Left renal pelvis (tissue), 4 donors: Measurements from ENCODE around the gene PSMB7. TPM values are rescaled to one million over a fixed set of nuclear protein-coding genes. Genes with fewer than 3 reads are reported as not detected.

Source experiments
- DNase-seq, 4 donors: peaks; one replicate each; pipeline ENCODE4 v3.0.0-alpha.2; 2013; ENCODE audit warnings: low read depth in 4 of 4, low spot score in 3 of 4
- polyA plus RNA-seq, 4 donors: library from polyadenylated mRNA; unstranded; fragments of 120-200 nt; gene quantifications; one replicate each; pipeline ENCODE4 v1.2.1, GENCODE V29; 2013; ENCODE audit not compliant: insufficient read length in 4 of 4

The PSMB7 gene
- polyA plus RNA-seq, 4 donors: 185 to 224 (median 209) TPM

GRCh38 chr9:124412228-124412575 lies 3.0 kb downstream of the PSMB7 start:
- no peak for DNase-seq

GRCh38 chr9:124411514-124412227 lies 3.6 kb downstream of the PSMB7 start:
- no peak for DNase-seq

GRCh38 chr9:124410321-124410913 lies 4.8 kb downstream of the PSMB7 start:
- DNase-seq: no peak

GRCh38 chr9:124409410-124409809 lies 5.8 kb downstream of the PSMB7 start:
- DNase-seq: no peak

GRCh38 chr9:124403246-124403645 lies 12.0 kb downstream of the PSMB7 start:
- DNase-seq: no peak

GRCh38 chr9:124399968-124400940 lies 15.0 kb downstream of the PSMB7 start:
- DNase-seq: no peak

GRCh38 chr9:124399323-124399967 lies 15.8 kb downstream of the PSMB7 start:
- no peak for DNase-seq

- DNase-seq: no peak
Observed at GRCh38 chr9:124398191-124398935, 16.9 kb downstream of the PSMB7 start.

GRCh38 chr9:124395826-124396225 lies 19.4 kb downstream of the PSMB7 start:
- DNase-seq: no peak

- no peak for DNase-seq
Observed at GRCh38 chr9:124394596-124394995, 20.6 kb downstream of the PSMB7 start.

- no peak for DNase-seq
Observed at GRCh38 chr9:124394167-124394566, 21.1 kb downstream of the PSMB7 start.

GRCh38 chr9:124392871-124393460 lies 22.3 kb downstream of the PSMB7 start:
- DNase-seq: no peak

GRCh38 chr9:124392254-124392870 lies 22.9 kb downstream of the PSMB7 start:
- no peak for DNase-seq

- no peak for DNase-seq
Observed at GRCh38 chr9:124390794-124391658, 24.2 kb downstream of the PSMB7 start.

GRCh38 chr9:124389146-124389939 lies 25.9 kb downstream of the PSMB7 start:
- DNase-seq: no peak

GRCh38 chr9:124388275-124389048 lies 26.8 kb downstream of the PSMB7 start:
- no peak for DNase-seq

- DNase-seq: no peak
Observed at GRCh38 chr9:124386201-124386600, 29.0 kb downstream of the PSMB7 start.
